ENCODE results near the gene GPR135. TPM values are rescaled to one million over a fixed set of nuclear protein-coding genes. Genes with fewer than 3 reads are reported as not detected.

The GPR135 gene
- total RNA-seq, 1 experiment from 2014 or later = 3.9 TPM

DNA sequence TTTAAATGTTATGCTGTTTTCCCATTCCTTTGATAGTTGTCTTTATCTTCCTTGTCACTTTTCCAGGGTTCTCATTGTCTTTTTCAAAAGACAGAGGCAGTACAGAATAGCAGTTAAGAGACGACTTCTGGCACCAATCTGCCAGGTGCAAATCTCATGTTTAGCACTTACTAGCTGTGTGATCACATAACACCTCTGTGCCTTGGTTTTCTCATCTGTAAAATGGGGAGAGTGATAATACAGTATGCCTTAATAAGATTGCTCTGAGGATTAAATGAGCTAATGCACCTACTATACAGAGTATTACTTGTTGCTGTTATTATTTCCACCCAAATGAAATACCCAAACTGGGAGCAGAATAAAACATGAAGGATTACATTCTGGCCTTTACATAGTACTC lies 4.8 kb downstream of the GPR135 start (continued):
- TF ChIP-seq, protein P1, sequence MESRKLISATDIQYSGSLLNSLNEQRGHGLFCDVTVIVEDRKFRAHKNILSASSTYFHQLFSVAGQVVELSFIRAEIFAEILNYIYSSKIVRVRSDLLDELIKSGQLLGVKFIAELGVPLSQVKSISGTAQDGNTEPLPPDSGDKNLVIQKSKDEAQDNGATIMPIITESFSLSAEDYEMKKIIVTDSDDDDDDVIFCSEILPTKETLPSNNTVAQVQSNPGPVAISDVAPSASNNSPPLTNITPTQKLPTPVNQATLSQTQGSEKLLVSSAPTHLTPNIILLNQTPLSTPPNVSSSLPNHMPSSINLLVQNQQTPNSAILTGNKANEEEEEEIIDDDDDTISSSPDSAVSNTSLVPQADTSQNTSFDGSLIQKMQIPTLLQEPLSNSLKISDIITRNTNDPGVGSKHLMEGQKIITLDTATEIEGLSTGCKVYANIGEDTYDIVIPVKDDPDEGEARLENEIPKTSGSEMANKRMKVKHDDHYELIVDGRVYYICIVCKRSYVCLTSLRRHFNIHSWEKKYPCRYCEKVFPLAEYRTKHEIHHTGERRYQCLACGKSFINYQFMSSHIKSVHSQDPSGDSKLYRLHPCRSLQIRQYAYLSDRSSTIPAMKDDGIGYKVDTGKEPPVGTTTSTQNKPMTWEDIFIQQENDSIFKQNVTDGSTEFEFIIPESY (IDR thresholded peaks at IDR 0.05; ENCODE audit: extremely low read depth, insufficient replicate concordance, low read length) = no peak
- no peak for TF ChIP-seq CBX3 (IDR thresholded peaks at IDR 0.05; ENCODE audit: low read depth)

GRCh38 chr14:59458486-59458885 lies 6.7 kb downstream of the GPR135 start:
- CTCF ChIA-PET = no interaction called here
- H3K9me2 ChIP-seq (ENCODE audit: insufficient read depth) = no peaks in the 10 kb centered on the region
- H3K27me3 ChIP-seq (ENCODE audit: insufficient read depth, low read length) = no peaks in the 10 kb centered on the region
- no peaks in the 10 kb centered on the region for H3K9me3 ChIP-seq (ENCODE audit: control insufficient read depth in 1 of 2, insufficient read depth in 1 of 2, low read depth in 1 of 2, low read length in 2 of 2)
- RAD21 ChIA-PET (ENCODE audit: low non-redundant PET in 1 of 2, low total read pairs in 2 of 2, uncharacterized antibody in 2 of 2, unreplicated experiment in 2 of 2) = no interaction called here
- no peak for TF ChIP-seq SP1 (IDR thresholded peaks at IDR 0.05; ENCODE audit: low read depth)
- no peak for TF ChIP-seq CBX3 (IDR thresholded peaks at IDR 0.05; ENCODE audit: low read depth)
- no peak for TF ChIP-seq ZFX (IDR thresholded peaks at IDR 0.05)
- TF ChIP-seq TCF7L2 (IDR thresholded peaks at IDR 0.05; ENCODE audit: borderline replicate concordance, extremely low read depth, insufficient read depth, insufficient read length) = no peak
- TF ChIP-seq, protein P1 (IDR thresholded peaks at IDR 0.05; ENCODE audit: extremely low read depth, insufficient replicate concordance, low read length) = no peak
- H3K36me3 ChIP-seq (ENCODE audit: control insufficient read depth in 1 of 2, insufficient read depth in 2 of 2, low read length in 2 of 2) = peaks cover 2 to 27% of the 10 kb centered on the region in 2 experiments; a peak in 1 of 4 replicates
- POLR2A ChIA-PET = no interaction called here
- BruUV-seq (replicated peaks) = no TSS peak
- no peaks in the 10 kb centered on the region for H3K4me1 ChIP-seq (ENCODE audit: control insufficient read depth in 1 of 2, insufficient read depth in 2 of 2, low read length in 2 of 2)
- no peak for ATAC-seq
- no peak overlapping the region for H2AFZ ChIP-seq (ENCODE audit: low read depth, low read length, poor library complexity, severe bottlenecking)
- H3K9ac ChIP-seq (ENCODE audit: low read length) = no peak overlapping the region
- no peaks in the 10 kb centered on the region for H3K79me2 ChIP-seq (ENCODE audit: insufficient read depth, low read length)
- H3K4me2 ChIP-seq (ENCODE audit: low read length) = no peak overlapping the region
- DNase-seq (ENCODE audit: low read depth, low spot score) = no peak
- H4K20me1 ChIP-seq (ENCODE audit: insufficient read depth) = no peaks in the 10 kb centered on the region
- no peak overlapping the region for H3K4me3 ChIP-seq (replicated peaks in 1 of 2; ENCODE audit: low read depth in 1 of 2, low read length in 2 of 2)
- no peak overlapping the region for H3K27ac ChIP-seq (ENCODE audit: low read depth, low read length)
- intact Hi-C loops (cut with micrococcal nuclease) = no loop called here
